Measurements from ENCODE around the gene C9orf152. TPM values are rescaled to one million over a fixed set of nuclear protein-coding genes. Genes with fewer than 3 reads are reported as not detected.
"Not testable (repeated sequence)": the region's sequence is repeated elsewhere in the genome, so short reads cannot be mapped to it uniquely, and the experiment has no call there.

C9orf152 gene
- total RNA-seq, 1 experiment from 2014 or later, result not detected

GRCh38 chr9:110214586-110215355, 6.8 kb upstream of the C9orf152 start:
- no peak for DNase-seq (ENCODE audit: low read depth)

DNA sequence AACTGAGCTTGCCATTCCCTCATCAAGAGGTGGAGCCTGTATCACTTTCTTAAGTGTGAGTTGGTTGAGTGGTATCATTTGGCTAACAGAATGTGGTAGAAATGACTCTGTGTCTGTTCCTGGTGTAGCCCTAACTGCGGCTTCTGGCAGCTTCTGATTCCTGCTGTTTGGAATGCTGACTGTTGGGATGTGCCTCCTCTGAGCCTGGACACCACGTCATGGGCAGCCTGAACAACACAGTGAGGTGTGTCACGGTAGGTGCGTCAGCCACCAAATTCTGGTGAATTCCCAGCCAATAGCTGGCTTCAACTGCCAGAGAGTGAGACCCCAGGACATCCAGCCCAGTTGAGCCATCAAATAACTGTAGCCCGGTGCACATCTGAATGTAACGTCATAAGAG, 6.1 kb upstream of the C9orf152 start:
- no peak for DNase-seq (ENCODE audit: low read depth)

DNA sequence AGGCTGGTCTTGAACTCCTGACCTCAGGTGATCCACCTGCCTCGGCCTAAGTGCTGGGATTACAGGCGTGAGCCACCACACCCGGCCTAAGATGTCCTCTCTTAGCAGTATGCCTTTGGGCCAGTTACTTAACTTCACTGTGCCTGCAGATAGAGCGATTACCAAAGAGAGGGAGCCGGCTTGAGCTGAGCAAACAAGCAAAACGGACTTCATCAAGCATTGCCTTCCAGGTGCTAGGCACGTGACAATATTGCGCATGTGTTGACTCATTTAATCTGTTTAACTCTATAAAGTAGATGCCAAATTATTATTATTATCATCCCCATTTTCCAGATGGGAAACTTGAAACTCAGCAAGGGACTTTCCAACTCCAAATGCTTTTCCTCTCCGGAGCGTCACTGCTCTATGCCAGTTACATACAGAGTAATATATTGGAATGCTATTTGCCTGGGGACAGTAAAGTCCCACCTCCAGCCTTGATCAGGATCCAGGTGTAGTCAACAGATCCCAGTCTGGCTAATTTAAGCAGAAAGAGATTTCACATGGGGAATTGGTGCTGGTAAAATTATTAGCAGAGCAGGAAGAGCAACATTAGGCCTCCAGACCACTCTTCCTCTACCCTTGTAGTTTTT, 5.6 kb upstream of the C9orf152 start:
- no peak for DNase-seq (ENCODE audit: low read depth)

GRCh38 chr9:110207071-110207641, 803 bp downstream of the C9orf152 start:
- no peak for DNase-seq (ENCODE audit: low read depth)

DNA sequence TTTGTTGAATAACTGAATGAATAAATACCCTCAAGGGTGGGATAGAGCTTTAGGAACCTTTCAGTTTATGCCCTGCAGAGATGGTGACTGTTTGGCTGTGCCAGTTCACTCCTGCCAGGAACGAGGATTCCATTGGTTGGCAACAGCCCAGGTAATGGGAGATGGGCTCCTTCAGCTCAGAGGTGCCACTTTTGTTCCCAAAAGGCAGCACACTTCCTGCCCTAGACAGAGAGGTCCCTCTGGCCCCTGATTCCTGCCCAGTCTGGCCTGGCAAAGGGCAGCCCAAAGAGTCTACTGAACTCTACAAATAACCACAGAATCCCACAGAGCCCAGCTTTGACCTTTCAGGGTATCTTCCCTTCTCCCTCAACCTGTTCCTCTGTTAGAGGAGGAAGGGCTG, 1.6 kb downstream of the C9orf152 start:
- DNase-seq (ENCODE audit: low read depth), result no peak

DNA sequence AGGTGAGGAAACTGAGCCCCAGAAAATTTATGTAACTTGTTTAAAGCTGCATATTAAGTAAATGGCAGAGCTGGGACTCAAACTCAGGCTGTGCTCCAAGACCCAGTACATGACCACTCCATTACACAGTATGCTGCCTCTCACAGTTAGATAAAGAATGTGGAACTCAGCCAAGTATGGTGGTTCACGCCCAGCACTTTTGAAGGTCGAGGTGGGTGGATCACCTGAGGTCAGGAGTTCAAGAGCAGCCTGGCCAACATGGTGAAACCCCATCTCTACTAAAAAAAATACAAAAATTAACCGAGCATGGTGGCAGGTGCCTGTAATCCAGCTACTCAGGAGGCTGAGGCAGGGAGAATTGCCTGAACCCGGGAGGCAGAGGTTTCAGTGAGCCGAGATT, 2.3 kb downstream of the C9orf152 start:
- not testable (repeated sequence) for DNase-seq (ENCODE audit: low read depth)

GRCh38 chr9:110202232-110202631, 5.7 kb downstream of the C9orf152 start:
- DNase-seq (ENCODE audit: low read depth), result no peak

DNA sequence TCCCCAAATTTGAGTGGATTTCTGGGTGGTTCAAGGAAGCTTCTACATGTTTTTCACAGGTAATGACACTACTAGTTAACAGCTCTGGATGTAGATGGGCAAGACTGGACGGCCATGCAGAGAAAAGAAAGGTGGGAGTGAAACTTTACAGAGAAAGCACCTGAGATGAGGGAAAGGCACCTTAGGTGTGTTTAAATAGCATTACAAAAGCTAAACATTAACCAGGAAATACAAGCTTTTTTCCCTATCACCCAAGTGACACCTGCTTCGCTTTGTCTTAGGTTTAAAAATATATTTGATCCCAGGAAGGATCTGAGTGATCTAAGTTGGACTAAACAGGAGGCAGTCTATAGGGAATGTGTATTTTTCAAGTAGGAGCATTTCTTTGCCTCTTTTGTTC, 8.3 kb downstream of the C9orf152 start:
- DNase-seq (ENCODE audit: low read depth), result no peak

GRCh38 chr9:110198357-110198756, 9.6 kb downstream of the C9orf152 start:
- no peak for DNase-seq (ENCODE audit: low read depth)

DNA sequence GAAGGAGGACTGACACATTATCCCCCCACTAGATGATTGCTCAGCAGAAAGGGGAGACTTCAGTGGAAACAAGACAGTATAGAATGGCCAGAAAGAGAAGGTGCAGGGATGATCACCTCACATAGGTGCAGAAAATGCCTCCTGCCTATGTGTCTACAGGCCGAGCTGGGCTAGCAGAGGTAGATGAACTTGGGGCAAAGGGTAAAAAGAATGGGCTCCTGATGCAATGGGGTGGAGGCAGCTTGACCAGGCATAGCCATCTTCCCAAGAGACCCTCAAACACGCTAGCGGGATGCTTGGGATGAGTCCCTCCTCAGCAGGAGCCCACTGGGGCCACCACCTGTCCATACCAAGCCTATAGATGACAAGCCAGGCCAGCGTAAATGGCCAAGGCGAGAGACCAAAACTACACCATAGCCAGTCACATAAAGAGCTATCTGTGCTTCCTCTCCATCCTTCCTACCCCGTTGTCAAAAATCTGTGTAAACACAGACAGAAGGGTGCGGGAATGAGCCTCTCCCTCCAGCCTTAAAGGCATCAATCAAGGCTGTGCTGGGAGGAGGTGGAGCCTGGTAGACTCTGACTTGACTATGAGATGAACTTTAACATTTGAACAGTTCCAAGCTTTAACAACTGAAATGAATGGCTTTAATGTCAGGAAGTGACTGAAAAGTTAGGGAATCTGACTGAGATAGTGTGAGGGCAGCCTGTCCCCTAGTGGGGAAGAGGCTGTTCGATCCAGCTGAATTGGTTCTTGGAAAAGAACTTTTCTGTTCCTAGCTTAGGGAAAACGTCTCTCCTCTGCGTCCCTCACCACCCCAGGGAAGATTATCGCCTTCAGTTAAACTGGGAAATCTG, 10.4 kb downstream of the C9orf152 start:
- DNase-seq (ENCODE audit: low read depth), result no peak

GRCh38 chr9:110196084-110196499, 11.9 kb downstream of the C9orf152 start:
- DNase-seq (ENCODE audit: low read depth), result not testable (repeated sequence)

GRCh38 chr9:110192531-110193261, 15.3 kb downstream of the C9orf152 start:
- peak; percentile 78 for DNase-seq (ENCODE audit: low read depth)

GRCh38 chr9:110191615-110192014, 16.3 kb downstream of the C9orf152 start:
- DNase-seq (ENCODE audit: low read depth), result no peak

DNA sequence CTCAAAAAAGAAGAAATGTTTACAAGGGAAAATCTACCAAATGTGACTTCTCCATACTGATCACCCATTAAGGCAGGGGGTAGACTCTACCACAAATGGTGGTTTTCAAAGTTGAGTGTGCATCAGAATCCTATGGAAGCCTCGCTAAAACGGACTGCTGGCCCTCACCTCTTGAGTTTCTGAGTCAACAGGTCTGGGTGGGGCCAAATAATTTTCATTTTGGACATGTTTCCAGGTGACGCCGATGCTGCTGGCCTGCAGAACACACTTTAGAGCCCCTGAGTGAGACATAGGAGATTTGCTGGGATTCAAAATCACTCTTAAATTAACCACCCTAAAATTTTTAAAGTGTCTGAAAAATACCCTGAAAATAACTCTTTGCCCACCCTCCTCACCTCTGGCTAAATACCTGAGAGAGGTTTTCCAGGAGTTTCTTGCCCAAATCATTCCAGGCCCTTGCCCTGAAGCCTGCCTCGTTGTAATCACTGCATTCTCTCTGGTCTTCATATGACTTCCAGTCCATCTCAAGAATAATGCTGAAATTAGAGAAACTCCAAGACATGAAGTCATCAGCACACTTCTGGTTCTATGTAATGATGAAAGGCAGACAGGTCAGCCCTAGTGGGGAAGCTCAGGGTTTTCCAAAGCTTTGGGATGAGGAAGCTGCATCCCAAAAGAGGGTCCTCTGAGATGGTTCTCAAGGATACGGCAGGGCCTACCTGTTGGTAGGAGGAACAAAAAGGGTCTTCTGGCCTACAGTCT, 18.2 kb downstream of the C9orf152 start:
- no peak for DNase-seq (ENCODE audit: low read depth)

- peak; percentile 82 for DNase-seq (ENCODE audit: low read depth)
Observed at GRCh38 chr9:110188991-110189390, 19.0 kb downstream of the C9orf152 start.

GRCh38 chr9:110188101-110188500, 19.9 kb downstream of the C9orf152 start:
- DNase-seq (ENCODE audit: low read depth), result no peak

DNA sequence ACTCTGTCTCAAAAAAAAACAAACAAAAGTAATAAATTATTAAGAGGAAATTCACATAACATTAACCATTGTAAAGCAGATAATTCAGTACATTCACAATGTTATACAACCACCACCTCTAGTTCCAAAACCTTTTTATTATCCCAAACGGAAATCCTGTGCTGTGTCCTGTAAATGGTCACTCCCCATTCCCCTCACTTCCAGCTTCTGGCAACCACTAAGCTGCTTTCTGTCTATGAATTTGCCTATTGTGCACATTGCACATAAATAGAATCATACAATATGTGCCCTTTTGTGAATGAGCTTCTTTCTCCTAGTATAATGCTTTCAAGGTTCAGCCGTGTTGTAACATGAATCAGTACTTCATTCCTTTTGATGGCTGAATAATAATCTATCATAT, 20.8 kb downstream of the C9orf152 start:
- DNase-seq (ENCODE audit: low read depth), result no peak

DNA sequence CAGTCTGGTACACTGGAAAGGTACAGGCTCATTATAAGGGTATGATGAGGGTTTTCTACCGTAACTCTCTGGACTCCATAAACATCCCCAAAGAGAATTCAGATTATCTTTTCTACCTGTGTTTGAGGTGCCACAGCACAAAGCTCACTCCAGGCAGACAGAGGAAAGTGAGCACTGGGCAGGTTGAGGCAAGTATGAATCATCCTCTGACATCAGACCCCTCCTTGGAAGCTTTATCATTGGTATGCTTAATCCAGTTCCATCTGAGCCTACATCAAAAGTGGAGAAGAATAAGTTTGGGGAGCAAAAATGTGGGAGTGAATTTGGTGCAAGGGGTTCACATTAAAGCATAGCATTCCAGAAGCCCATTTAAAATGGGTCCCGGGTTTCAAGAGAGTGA, 21.7 kb downstream of the C9orf152 start:
- DNase-seq (ENCODE audit: low read depth), result no peak

DNA sequence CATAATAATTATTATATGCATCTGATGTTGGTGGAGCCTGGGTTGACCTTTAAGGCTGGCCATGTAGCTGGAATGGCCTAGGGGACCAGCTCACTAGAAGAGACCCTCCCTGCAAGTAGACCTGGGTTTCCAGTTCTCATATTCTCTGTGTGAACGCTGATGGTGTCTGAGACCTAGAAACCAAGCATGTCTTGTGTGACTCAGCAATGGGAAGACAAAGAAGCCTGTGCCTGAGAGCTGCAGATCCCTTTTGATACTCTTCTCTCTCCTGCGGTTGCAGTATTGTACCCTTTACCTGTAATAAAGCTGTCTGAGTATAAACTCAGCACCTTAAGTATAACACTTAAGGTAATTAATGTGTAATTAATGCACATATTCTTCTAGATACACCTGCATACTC, 22.2 kb downstream of the C9orf152 start:
- no peak for DNase-seq (ENCODE audit: low read depth)
